ENCODE measurements around the gene SPO11. TPM values are rescaled to one million over a fixed set of nuclear protein-coding genes. Genes with fewer than 3 reads are reported as not detected.

Gene SPO11
- total and polyA plus RNA-seq, 10 of the 15 experiments (the other 5 are each of a cell fraction or from before 2014, with no cell fraction given) = not detected

GRCh38 chr20:57342829-57343228, 13.2 kb downstream of the SPO11 start:
- 2% methylated on average over 2 of the region's 2 CpGs for WGBS (ENCODE audit: insufficient coverage, insufficient replicate concordance, low lambda C conversion rate, missing lambda C conversion rate)
- ChIA-PET CTCF (interaction anchor here (1.2 to 1.4 kb wide), 3 partner anchors 10 to 253 kb away, joined by 3 to 5 read pairs (median 4); no protein-coding TSS in a partner anchor), RAD21 (ENCODE audit: unreplicated experiment) (no interaction called here), POLR2A (no interaction called here), SMC1A (ENCODE audit: uncharacterized antibody, unreplicated experiment) (no interaction called here)
- Histone ChIP-seq H4K20me1 (ENCODE audit: control insufficient read depth, insufficient read depth) (no peaks in the 10 kb centered on the region), H3K79me2 (ENCODE audit: control insufficient read depth, insufficient read depth, low read length) (no peaks in the 10 kb centered on the region), H2AFZ (ENCODE audit: control insufficient read depth, low read depth, low read length) (no peak overlapping the region), H3K4me2 (ENCODE audit: control insufficient read depth, insufficient read depth) (no peak overlapping the region), H3K36me3 (ENCODE audit: control insufficient read depth in 2 of 2, insufficient read depth in 2 of 2, low read length in 1 of 2) (no peaks in the 10 kb centered on the region), H3K4me3 (no peak overlapping the region), H3K4me1 (ENCODE audit: control insufficient read depth, insufficient read depth, low read length) (no peaks in the 10 kb centered on the region), H3K27me3 (replicated peaks in 1 of 2; ENCODE audit: control insufficient read depth in 2 of 2, insufficient read depth in 2 of 2, low read length in 1 of 2) (0 out of 4 replicates have a peak, but pooled peaks cover 0 to 3% of the 10 kb centered on the region in 2 experiments), H3K27ac (ENCODE audit: control insufficient read depth, insufficient read depth) (no peak overlapping the region), H3K9me3 (replicated peaks; ENCODE audit: control insufficient read depth, insufficient read depth, low read length) (no peaks in the 10 kb centered on the region), H3K9ac (ENCODE audit: control insufficient read depth, insufficient read depth, low read length) (no peak overlapping the region)
- DNase-seq (ENCODE audit: low read depth, low spot score) (no peak), FAIRE-seq (no peak), ATAC-seq (no peak)
- BruUV-seq (replicated peaks) = no TSS peak
- in situ Hi-C loops (cut with MboI) (loop anchor here (5.0 kb wide), 2 partner anchors 256 to 791 kb away; no protein-coding TSS in a partner anchor), intact Hi-C loops (cut with micrococcal nuclease; ENCODE audit: unreplicated experiment) (no loop called here)
- TF ChIP-seq FOXK2 (IDR thresholded peaks at IDR 0.05) (no peak), RUNX3 (IDR thresholded peaks at IDR 0.05; ENCODE audit: low read length) (no peak), SUZ12 (IDR thresholded peaks at IDR 0.05; ENCODE audit: unreplicated experiment) (no peak), RFX5 (IDR thresholded peaks at IDR 0.05; ENCODE audit: low read depth, low read length) (no peak), NR2F1 (conservative IDR thresholded peaks at IDR 0.05) (no peak), ATF2 (IDR thresholded peaks at IDR 0.05; ENCODE audit: low read length) (no peak), ZSCAN29 (IDR thresholded peaks at IDR 0.05) (no peak), SREBF1 (IDR thresholded peaks at IDR 0.05; ENCODE audit: low read length) (no peak), YY1 (IDR thresholded peaks at IDR 0.05; ENCODE audit: low read depth, low read length) (no peak), E2F4 (IDR thresholded peaks at IDR 0.05; ENCODE audit: low read depth, low read length) (no peak), ZBTB11 (CRISPR knock-in tag; IDR thresholded peaks at IDR 0.05) (no peak), ZNF217 (IDR thresholded peaks at IDR 0.05) (no peak), SMC3 (IDR thresholded peaks at IDR 0.05; ENCODE audit: borderline replicate concordance, low read length) (no peak), RELA (IDR thresholded peaks at IDR 0.05; ENCODE audit: borderline replicate concordance, partially characterized antibody) (no peak), RCOR1 (conservative IDR thresholded peaks at IDR 0.05; ENCODE audit: low read depth, low read length) (no peak), ZNF622 (IDR thresholded peaks at IDR 0.05) (no peak), SUPT20H (IDR thresholded peaks at IDR 0.05; ENCODE audit: borderline replicate concordance, control insufficient read depth, low read depth, low read length) (no peak), CEBPB (IDR thresholded peaks at IDR 0.05; ENCODE audit: borderline replicate concordance in 1 of 2, low read depth in 2 of 2, low read length in 2 of 2) (no peak), SMARCA5 (IDR thresholded peaks at IDR 0.05) (no peak)

Measured in GM12878 (cell line).